ENCODE results near the gene SLC1A6.
"Not testable (repeated sequence)": the region's sequence is repeated elsewhere in the genome, so short reads cannot be mapped to it uniquely, and the experiment has no call there.

SLC1A6 gene

DNA sequence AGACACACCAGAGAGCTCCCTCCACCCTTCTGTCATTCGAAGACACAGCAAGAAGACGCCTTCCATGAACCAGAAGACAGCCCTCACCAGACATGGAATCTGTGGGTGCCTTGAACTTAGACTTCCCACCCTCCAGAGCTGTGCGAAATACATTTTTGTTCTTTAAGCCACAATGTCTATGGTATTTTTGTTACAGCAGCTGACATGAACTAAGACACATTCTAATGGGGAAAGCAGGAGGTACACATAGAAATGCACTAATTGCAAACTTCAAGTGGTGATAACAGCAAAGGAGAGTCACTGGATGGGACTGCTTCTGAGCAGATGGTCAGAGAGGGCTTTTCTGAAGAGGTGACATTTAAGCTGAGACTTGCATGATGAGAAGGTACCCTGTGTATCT is 22.2 kb downstream of the SLC1A6 start:
- no peak for DNase-seq (ENCODE audit: low read depth in 2 of 2)

DNA sequence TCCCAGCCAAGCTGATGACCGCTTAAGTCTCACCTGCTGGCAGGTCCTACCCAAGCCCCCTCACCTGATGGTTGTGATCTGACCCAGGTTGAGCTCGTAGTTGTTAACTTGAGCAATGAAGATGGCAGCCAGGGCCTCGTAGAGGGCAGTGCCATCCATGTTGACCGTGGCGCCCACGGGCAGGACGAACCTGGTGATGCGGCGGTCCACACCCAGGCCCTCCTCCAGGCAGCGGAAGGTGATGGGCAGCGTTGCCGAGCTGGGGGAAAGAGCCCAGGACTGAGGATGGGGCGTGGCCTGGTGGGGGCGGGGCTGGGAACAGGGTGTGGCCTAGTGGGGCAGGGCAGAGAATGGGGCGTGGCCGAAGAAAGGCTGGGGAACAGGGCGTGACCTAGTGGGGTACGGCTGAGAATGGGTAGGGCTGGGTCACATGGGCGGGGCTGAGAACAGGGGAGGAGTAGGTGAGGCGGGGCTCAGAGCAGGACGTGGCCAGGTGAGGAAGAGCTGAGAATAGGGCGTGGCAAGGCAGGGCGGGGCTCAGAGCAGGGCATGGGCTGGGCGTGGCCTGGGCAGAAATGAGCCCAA is 25.5 kb downstream of the SLC1A6 start:
- no peak for DNase-seq (ENCODE audit: low read depth in 2 of 2)

DNA sequence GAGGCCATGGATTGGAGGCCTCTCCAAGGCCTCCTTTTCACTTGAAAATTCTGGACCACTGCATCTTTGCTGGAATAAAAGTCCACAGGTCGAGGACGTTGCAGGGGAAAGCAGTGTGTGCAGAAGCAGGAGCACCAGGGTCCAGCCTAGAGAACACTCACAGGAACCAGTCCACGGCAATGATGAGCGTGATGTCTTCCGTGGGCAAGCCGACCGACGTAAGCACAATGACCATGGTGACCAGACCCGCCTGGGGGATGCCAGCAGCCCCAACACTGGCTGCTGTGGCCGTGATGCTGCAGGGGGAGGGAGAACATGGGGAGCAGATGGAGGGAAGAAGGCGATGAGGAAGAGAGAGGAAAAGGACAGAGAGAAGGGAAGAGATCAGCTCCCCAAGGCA is 26.9 kb downstream of the SLC1A6 start:
- DNase-seq (ENCODE audit: low read depth in 2 of 2) = no peak

DNA sequence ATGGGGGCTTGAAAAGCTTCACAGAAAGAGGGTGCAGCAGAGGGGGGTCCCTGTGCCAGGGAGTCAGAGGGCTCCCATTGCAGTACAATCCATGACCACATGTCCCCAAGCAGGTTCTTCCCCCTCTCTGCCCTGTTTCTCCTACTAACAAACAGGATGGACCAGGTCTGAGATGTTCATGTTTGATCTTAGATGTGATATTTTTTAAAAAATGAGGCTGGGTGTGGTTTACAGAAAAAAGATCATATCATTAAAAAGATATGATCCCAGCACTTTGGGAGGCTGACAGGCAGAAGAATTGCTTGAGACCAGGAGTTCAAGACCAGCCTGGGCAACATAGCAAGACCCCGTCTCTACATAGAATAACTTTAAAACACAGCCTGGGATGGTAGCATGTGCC is 29.2 kb downstream of the SLC1A6 start:
- no peak for DNase-seq (ENCODE audit: low read depth in 2 of 2)

DNA sequence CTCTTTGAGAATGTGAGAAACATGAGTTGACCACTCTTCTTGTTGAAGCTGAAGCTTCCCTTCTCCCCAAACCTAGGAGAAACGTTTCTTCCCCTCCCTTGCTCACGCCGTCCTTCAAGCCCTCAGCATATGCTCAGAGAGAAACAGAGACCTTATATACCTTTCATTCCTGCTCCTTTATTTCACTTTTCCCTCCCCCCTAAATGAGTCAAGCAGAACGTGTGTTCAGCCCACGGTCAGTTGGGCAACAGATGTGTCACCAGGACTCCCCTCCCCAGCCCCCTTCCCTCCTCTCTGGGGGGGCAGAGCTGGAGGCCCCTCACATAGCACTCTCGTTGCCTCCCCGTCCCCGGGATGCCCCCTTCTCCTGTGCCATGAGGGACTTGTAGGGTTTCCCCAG is 29.8 kb downstream of the SLC1A6 start:
- no peak for DNase-seq (ENCODE audit: low read depth in 2 of 2)

DNA sequence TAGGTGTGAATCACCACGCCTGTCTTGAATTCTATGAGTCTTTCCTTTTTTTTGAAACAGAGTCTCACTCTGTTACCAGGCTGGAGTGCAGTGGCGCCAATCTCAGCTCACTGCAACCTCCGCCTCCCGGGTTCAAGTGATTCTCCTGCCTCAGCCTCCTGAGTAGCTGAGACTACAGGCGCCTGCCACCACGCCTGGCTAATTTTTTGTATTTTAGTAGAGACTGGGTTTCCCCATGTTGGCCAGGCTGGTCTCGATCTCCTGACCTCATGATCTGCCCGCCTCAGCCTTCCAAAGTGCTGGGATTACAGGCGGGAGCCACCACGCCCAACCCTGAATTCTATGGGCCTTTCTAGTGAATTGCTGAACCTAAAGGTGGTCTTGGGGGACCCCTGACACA is 30.3 kb downstream of the SLC1A6 start:
- DNase-seq (ENCODE audit: low read depth in 2 of 2) = not testable (repeated sequence)

DNA sequence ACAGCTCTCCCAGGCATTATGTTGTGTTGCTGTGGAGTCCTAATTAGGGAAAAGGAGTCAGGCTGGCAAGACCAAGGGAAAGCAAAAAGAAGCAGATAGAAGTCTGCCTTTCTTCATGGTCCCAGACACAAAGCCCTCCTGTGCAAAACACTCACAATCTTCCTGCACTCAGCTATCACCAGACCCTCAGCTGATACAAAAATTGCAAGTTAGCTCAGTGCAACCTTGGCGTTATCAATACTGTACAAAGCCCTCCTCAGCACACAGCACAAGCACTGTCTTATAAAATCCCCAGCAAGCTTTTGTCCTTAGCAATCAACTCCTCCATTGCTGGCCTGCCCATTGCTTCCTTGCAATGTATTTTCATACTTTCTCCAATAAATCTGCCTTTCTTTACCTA is 35.2 kb downstream of the SLC1A6 start:
- no peak for DNase-seq (ENCODE audit: low read depth in 2 of 2)

DNA sequence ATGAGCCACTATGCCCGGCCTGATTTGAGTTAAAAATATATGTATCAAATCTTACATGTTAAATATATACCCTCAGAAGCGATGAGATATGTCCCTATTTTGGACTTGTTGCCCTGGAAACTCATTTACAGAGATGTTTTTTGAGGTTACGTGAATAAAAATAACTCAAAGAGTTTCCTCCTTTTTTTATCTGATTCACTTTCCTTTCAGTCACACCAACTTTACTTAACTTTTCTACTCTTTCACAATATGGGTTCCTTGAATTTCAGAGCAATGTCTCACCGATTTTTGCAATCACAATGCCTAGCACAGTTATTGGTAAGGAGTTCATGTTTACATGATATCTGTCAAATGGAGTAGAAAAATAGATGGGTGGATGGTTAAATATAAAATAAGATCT is 36.1 kb downstream of the SLC1A6 start:
- no peak for DNase-seq (ENCODE audit: low read depth in 2 of 2)

DNA sequence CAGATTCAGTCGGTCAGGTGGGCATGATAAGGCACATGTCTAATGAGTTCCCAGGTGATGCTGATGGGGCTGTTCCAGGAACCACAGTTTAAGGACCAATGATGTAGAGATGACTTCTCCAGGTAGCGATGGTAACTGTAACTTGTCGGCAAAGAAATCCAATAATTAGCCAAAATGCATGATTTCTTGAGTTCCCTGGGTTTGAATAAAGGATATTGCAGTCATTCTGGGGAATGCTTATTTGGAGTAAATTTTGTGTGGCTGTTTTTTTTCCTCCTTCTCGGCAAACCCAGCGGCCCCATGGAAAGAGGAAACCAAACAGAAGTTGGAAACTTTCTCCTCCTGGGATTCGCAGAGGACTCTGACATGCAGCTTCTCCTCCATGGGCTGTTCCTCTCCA is 38.5 kb downstream of the SLC1A6 start, which contains the start of gene OR7C2:
Gene OR7C2 (plus strand): TSS at position 301 of the 400 bp plus-strand sequence. CDS start 0 bp downstream, at position 301.
- DNase-seq (ENCODE audit: low read depth in 2 of 2) = no peak

DNA sequence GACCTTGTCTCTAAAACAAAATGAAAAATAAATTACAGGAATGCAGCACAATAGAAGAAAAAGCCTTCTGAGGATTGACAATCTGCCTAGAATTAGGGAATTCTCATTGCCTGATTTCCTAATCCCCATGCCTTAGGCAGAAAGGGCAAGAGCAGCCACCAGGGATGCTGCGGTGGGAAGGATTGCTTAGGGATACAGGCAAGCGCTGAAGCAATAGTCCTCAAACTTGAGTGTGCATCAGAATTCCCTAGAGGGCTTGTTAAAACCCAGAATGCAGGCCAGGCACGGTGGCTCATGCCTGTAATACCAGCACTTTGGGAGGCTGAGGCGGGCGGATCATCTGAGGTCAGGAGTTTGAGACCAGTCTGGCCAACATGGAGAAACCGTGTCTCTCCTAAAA is 39.4 kb downstream of the SLC1A6 start:
- no peak for DNase-seq (ENCODE audit: low read depth in 2 of 2)

DNA sequence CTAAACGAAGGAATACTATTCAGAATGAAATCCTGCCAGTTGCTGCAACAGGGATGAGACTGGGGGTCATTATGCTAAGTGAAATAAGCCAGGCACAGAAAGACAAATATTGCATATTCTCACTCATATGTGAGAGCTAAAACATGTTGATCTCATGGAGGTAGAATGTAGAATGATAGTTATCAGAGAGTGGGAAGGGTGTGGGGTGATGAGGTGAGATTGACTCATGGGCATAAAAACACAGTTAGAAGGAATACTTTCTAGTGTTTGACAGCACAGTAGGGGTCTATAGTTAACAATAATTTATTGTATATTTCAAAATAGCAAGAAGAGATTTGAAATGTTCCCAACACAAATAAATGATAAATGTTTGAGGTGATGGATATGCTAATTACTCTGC is 46.2 kb downstream of the SLC1A6 start:
- no peak for DNase-seq (ENCODE audit: low read depth in 2 of 2)

DNA sequence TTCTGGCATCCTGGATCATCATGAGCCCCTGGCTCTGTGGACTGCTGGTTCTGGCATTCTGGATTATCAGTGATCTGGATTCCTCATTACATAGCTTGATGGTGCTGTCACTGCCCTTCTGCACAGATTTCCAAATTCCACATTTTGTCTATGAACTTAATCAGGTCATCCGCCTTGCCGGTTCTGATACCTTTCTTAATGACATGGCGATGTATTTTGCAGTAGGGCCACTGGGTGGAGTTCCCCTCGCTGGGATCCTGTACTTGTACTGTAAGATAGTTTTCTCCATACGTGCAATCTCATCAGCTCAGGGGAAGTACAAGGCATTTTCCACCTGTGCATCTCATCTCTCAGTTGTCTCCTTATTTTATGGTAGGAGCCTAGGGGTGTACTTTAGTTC is 62.8 kb downstream of the SLC1A6 start:
- no peak for DNase-seq (ENCODE audit: low read depth in 2 of 2)

DNA sequence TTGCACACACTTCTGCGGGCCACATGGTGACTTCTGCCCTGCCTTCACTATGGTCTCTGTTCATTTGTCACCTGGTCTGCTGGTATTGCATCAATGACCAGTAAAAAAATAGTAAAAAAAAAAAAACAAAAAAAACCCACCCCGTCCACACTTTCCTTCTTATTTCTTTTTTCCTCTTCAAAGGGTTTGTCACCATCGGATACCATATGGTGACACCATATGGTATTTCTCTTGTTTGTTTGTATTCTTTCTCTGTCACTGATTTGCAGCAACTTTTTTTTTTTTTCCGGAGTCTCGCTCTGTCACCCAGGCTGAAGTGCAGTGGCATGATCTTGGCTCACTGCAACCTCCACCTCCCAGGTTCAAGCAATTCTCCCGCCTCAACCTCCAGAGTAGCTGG is 64.5 kb downstream of the SLC1A6 start:
- no peak for DNase-seq (ENCODE audit: low read depth in 2 of 2)

DNA sequence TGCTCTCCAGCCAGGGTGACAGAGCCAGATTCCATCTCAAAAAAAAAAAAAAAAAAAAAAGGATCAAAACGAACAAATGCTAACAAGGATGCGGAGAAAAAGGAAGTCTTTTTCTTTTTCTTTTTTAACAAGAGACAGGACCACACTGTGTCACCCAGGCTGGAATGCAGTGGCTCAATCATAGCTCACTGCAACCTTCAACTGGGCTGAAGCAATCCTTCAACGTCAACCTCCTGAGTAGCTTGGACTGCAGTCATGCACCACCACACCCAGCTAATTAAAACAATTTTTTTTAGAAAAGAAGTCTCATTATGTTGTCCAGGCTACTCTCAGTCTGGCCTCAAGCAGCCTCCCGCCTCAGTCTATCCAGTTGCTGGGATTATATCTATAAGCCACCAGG is 73.0 kb downstream of the SLC1A6 start:
- DNase-seq (ENCODE audit: low read depth in 2 of 2) = no peak

DNA sequence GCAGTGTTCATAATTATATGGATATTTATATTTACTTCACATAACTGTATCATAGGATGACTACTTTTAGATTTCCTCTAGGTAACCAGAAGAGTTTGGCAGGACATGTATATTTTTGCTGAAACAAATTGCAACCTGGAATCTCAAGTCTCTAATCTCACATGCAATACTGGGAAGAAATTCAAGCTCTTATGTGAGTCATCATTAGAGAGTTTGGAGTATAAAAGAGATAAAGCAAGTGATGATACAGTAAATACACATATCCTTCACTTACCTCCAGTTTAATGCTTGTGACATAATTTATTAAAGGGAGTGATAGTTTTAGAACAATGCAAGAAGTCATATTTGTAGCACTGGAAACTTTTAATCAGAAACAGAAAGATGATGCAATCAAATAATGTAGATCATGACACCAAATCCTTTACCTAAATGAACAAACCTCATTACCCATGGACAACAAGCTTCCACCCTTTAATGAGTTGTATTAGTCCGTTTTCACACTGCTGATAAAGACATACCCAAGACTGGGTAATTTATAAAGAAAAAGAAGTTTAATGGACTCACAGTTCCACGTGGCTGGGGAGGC is 77.9 kb downstream of the SLC1A6 start:
- DNase-seq (ENCODE audit: low read depth in 2 of 2) = no peak

Measured in fibroblast of skin of left biceps (primary cell).